D721Med (cell line): ENCODE results near the gene SLC6A6.

Experiments used
- DNase-seq: peaks from one replicate; pipeline ENCODE4 v3.0.0; 2011; ENCODE audit warnings: low spot score; ENCODE audit not compliant: insufficient read length
- FAIRE-seq: peaks from 2 replicates; lab custom pipeline; 2011; peaks lifted over from hg19 to GRCh38; lab: Jason Lieb, UNC
- CTCF ChIP-seq: IDR thresholded peaks from 2 replicates; pipeline ENCODE4 v1.5.1; 2012; ENCODE audit warnings: mild to moderate bottlenecking, control low read depth; ENCODE audit not compliant: insufficient read depth; ENCODE audit errors: missing control alignments

Gene SLC6A6

DNA sequence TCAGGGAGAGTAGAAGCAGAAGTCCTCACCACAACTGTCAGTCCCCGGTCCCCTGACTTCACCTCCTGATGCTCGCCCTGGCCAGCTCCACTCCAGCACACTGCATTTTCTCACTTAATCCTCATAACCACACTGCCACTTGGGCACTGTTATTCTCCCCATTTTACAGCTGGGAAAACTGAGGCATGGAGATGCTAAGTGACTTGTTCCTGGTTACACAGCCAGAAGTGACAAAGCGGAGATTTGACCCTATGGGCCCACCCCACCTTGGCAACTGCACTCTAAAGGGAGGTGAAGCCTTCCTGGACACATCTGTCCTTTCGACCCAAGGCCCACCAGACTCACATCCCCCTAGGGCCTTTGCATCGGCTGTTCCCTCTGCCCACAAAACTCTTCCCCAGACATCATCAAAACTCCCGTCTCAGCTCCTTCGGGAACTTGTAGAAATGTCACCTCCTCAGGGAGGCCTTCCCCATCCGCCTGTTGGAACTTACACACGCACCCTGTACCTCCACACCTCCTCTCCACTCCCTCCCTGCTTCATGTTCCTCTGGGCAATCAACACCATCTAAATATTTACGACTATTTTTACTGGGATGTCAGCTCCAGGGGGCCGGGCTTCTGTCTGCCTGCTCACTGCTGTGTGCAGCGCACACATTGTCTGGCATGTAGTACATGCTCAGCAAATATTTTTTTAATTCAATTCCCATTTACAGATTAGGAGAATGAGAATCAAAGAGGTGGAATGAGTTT lies 134.6 kb downstream of the SLC6A6 start:
- no peak for TF ChIP-seq CTCF
- DNase-seq (no peak), FAIRE-seq (no peak)

- no peak for TF ChIP-seq CTCF
- DNase-seq, result no peak
- no peak for FAIRE-seq
Measured at GRCh38 chr3:14537590-14538450, 135.4 kb downstream of the SLC6A6 start.

DNA sequence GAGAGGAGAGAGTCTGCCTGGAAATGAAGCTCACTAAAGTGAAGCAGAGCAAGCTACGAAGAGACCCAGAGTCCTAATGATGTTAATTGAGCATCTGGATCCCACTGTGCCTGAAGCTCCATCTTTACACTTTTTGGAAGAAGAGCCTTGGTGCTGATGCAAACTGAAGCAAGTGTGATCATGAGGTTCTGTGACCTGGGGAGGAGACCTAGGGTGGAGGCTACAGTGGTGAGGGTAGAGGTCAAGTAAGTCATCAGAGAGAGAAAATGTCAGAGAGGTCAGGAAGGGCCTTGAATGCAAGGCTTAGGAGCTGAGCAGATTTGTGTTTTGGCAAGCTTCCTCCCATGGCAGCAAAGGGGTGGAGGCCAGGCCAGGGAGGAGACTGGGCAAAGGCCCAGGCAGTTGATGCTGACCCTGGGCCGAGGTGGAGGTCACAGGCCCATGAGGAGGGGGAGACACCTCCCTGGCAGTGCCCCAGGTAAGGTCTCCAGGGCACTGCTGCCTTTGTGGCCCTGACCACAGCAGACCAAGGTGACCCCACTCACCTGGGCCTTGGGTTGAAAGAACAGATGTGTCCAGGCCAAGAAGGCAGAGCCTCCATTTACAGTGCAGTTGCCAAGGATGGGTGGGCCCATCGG lies 136.2 kb downstream of the SLC6A6 start:
- no peak for FAIRE-seq
- no peak for DNase-seq
- no peak for TF ChIP-seq CTCF
